RWPE1 (cell line): Measurements from ENCODE around the gene MTCL1.

Source experiments
- CTCF ChIA-PET: fragments of 350-600 bp; sonication (Branson Sonifier 250); formaldehyde crosslinking; extraction: SDS; loops from one replicate; lab custom pipeline; 2021; lab: Yijun Ruan, JAX
- POLR2A ChIA-PET: fragments of 400-600 bp; formaldehyde crosslinking; extraction: SDS; loops from one replicate; lab custom pipeline; 2020; ENCODE audit warnings: antibody characterized with exemption; ENCODE audit not compliant: low non-redundant PET; lab: Yijun Ruan, JAX
- DNase-seq: peaks from one replicate; pipeline ENCODE4 v3.0.0; 2012; ENCODE audit warnings: low spot score
- H3K27ac ChIP-seq: fragments of 450-650 bp; 2 replicates; pipeline ENCODE4 v1.5.1; 2017
- CTCF ChIP-seq: fragments of 450-650 bp; conservative IDR thresholded peaks from 2 replicates; pipeline ENCODE4 v1.5.1; 2017; ENCODE audit warnings: low read depth, mild to moderate bottlenecking

MTCL1 gene

GRCh38 chr18:8685914-8686216, 19.5 kb upstream of the MTCL1 start:
- H3K27ac ChIP-seq = peak overlapping the region; percentile 97
- CTCF ChIA-PET = interaction anchor here (0.9 to 1.4 kb wide), 4 partner anchors 10 to 31 kb away, joined by 3 to 5 read pairs (median 4); no protein-coding TSS in a partner anchor
- POLR2A ChIA-PET = no interaction called here
- no peak for DNase-seq
- TF ChIP-seq CTCF = no peak

- no peak for TF ChIP-seq CTCF
- ChIA-PET POLR2A (no interaction called here), CTCF (no interaction called here)
Observed at GRCh38 chr18:8686611-8687010, 18.7 kb upstream of the MTCL1 start.

GRCh38 chr18:8688216-8688800, 17.0 kb upstream of the MTCL1 start:
- DNase-seq = no peak
- CTCF ChIA-PET = interaction anchor here (0.6 kb wide), 1 partner anchor 489 kb away, joined by 3 read pairs; no protein-coding TSS in a partner anchor
- POLR2A ChIA-PET = no interaction called here
- no peak for TF ChIP-seq CTCF
- no peak overlapping the region for H3K27ac ChIP-seq

More at GRCh38 chr18:8686611-8687010, 18.7 kb upstream of the MTCL1 start:
- H3K27ac ChIP-seq = peak overlapping the region; percentile 97
- DNase-seq = no peak

- ChIA-PET CTCF (interaction anchor here (0.6 kb wide), 1 partner anchor 490 kb away, joined by 3 read pairs; no protein-coding TSS in a partner anchor), POLR2A (no interaction called here)
- TF ChIP-seq CTCF = no peak
- H3K27ac ChIP-seq = no peak overlapping the region
- no peak for DNase-seq
Observed at GRCh38 chr18:8688816-8689215, 16.5 kb upstream of the MTCL1 start.

GRCh38 chr18:8689517-8689916, 15.8 kb upstream of the MTCL1 start:
- DNase-seq = no peak
- TF ChIP-seq CTCF = no peak
- H3K27ac ChIP-seq = no peak overlapping the region
- ChIA-PET CTCF (interaction anchor here (0.6 kb wide), 1 partner anchor 35 kb away, joined by 3 read pairs; no protein-coding TSS in a partner anchor), POLR2A (no interaction called here)

- DNase-seq = no peak
- ChIA-PET POLR2A (no interaction called here), CTCF (interaction anchor here (0.6 to 1.7 kb wide), 2 partner anchors 40 to 410 kb away, joined by 3 to 4 read pairs; no protein-coding TSS in a partner anchor)
- TF ChIP-seq CTCF = no peak
- H3K27ac ChIP-seq = no peak overlapping the region
Observed at GRCh38 chr18:8694891-8695290, 10.5 kb upstream of the MTCL1 start.
